Measurements from ENCODE around the gene DSCAML1.

DNA sequence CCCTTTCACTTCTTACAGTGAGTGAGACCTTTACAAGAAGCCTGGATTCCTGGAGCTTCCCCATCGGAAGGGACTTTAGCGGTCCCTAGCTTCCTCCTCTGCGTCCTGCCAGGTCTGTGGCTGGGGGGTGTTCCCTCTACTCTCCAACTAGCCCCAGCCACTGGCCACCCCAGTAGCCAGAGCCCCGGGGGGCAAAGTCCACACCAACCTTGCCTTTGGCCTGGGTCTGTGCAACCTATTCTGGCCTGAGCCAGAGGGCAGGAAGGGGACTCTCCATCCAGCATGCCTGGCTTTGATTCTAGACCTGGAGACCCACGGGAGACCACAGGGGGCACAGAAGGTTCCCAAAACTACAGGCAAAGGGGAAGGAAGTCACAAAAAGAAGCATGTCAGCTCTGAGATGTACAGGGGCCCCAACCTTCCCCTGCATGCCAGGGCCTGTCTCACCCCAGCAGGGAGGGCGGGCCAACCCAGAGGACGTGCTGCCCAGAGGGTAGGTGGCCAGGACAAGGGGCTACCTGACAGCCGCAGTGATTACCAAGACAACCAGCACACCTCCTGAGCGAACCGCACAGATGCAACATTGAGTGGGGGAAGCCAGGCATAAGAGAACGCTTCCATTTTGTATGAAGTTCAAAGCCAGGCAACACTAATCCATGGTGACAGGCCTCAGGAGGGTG is 52.4 kb downstream of the DSCAML1 start:
- TF ChIP-seq BHLHE40 (IDR thresholded peaks at IDR 0.05; ENCODE audit: borderline replicate concordance) = no peak
- no peak for TF ChIP-seq SUZ12 (IDR thresholded peaks at IDR 0.05)
- no peak for TF ChIP-seq FOXK2 (IDR thresholded peaks at IDR 0.05)
- no peak for TF ChIP-seq FOXM1 (IDR thresholded peaks at IDR 0.05; ENCODE audit: borderline replicate concordance)
- TF ChIP-seq ELF4 (IDR thresholded peaks at IDR 0.05) = no peak
- TF ChIP-seq HDGF (IDR thresholded peaks at IDR 0.05; ENCODE audit: borderline replicate concordance) = no peak
- TF ChIP-seq L3MBTL2 (conservative IDR thresholded peaks at IDR 0.05) = no peak
- no peak for TF ChIP-seq FOXA1 (IDR thresholded peaks at IDR 0.05)
- TF ChIP-seq, protein P1, sequence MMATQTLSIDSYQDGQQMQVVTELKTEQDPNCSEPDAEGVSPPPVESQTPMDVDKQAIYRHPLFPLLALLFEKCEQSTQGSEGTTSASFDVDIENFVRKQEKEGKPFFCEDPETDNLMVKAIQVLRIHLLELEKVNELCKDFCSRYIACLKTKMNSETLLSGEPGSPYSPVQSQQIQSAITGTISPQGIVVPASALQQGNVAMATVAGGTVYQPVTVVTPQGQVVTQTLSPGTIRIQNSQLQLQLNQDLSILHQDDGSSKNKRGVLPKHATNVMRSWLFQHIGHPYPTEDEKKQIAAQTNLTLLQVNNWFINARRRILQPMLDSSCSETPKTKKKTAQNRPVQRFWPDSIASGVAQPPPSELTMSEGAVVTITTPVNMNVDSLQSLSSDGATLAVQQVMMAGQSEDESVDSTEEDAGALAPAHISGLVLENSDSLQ (IDR thresholded peaks at IDR 0.05) = no peak
